GM20431 (cell line): ENCODE data around the gene AHDC1.
"Not testable (repeated sequence)": the region's sequence is repeated elsewhere in the genome, so short reads cannot be mapped to it uniquely, and the experiment has no call there.

Experiments
- in situ Hi-C: fragments of 300-500 bp; cut with MseI, MboI; formaldehyde crosslinking; loops from one replicate; pipeline ENCODE4 v1.15.0; 2020; ENCODE audit warnings: low sequenced_read_pairs; ENCODE audit not compliant: unreplicated experiment

AHDC1 gene

GRCh38 chr1:27633640-27634176 is 29.8 kb upstream of the AHDC1 start:
- in situ Hi-C loops, result no loop called here

- in situ Hi-C loops, result no loop called here
These were observed 29.3 kb upstream of the AHDC1 start for GRCh38 chr1:27633298-27633610.

- in situ Hi-C loops, result no loop called here
These were observed 28.7 kb upstream of the AHDC1 start for GRCh38 chr1:27632387-27633297.

GRCh38 chr1:27630859-27631491 is 27.0 kb upstream of the AHDC1 start:
- in situ Hi-C loops, result no loop called here

- in situ Hi-C loops, result no loop called here
These were observed 24.8 kb upstream of the AHDC1 start for GRCh38 chr1:27628712-27629111.

GRCh38 chr1:27627733-27628132 is 23.8 kb upstream of the AHDC1 start:
- in situ Hi-C loops, result not testable (repeated sequence)

- in situ Hi-C loops, result no loop called here
These were observed 23.1 kb upstream of the AHDC1 start for GRCh38 chr1:27627061-27627460.

GRCh38 chr1:27626031-27626935 is 22.3 kb upstream of the AHDC1 start:
- in situ Hi-C loops, result no loop called here

GRCh38 chr1:27624467-27625178 is 20.7 kb upstream of the AHDC1 start:
- in situ Hi-C loops, result no loop called here

- in situ Hi-C loops, result no loop called here
These were observed 19.6 kb upstream of the AHDC1 start for GRCh38 chr1:27623327-27624212.

- in situ Hi-C loops, result no loop called here
These were observed 18.9 kb upstream of the AHDC1 start for GRCh38 chr1:27622828-27623227.

GRCh38 chr1:27621051-27621920 is 17.3 kb upstream of the AHDC1 start:
- in situ Hi-C loops, result no loop called here

GRCh38 chr1:27619782-27620438 is 16.0 kb upstream of the AHDC1 start:
- in situ Hi-C loops, result not testable (repeated sequence)

GRCh38 chr1:27618341-27619082 is 14.6 kb upstream of the AHDC1 start:
- in situ Hi-C loops, result no loop called here

- in situ Hi-C loops, result no loop called here
These were observed 13.5 kb upstream of the AHDC1 start for GRCh38 chr1:27617420-27617819.

- in situ Hi-C loops, result no loop called here
These were observed 12.5 kb upstream of the AHDC1 start for GRCh38 chr1:27616441-27616840.
